Dedifferentiated amniotic fluid mesenchymal stem cell (primary cell): ENCODE data around the gene AUH.
A peak's percentile ranks its signal among the peaks of the same experiment; 100 is the strongest.

Experiments used
- DNase-seq: peaks from one replicate; pipeline ENCODE4 v3.0.0-alpha.2; 2016; ENCODE audit errors: extremely low spot score

The AUH gene

GRCh38 chr9:91338681-91339080 is 23.0 kb downstream of the AUH start:
- no peak for DNase-seq

- DNase-seq, result no peak
Measured at GRCh38 chr9:91336786-91337185, 24.9 kb downstream of the AUH start.

- DNase-seq, result no peak
Measured at GRCh38 chr9:91334053-91334452, 27.7 kb downstream of the AUH start.

GRCh38 chr9:91333551-91333950 is 28.2 kb downstream of the AUH start:
- no peak for DNase-seq

- DNase-seq, result no peak
Measured at GRCh38 chr9:91332546-91333231, 29.0 kb downstream of the AUH start.

GRCh38 chr9:91331849-91332248 is 29.9 kb downstream of the AUH start:
- no peak for DNase-seq

- DNase-seq, result no peak
Measured at GRCh38 chr9:91328186-91328585, 33.5 kb downstream of the AUH start.

- DNase-seq, result no peak
Measured at GRCh38 chr9:91321691-91322090, 40.0 kb downstream of the AUH start.

GRCh38 chr9:91320299-91320698 is 41.4 kb downstream of the AUH start:
- no peak for DNase-seq

- DNase-seq, result no peak
Measured at GRCh38 chr9:91316093-91316492, 45.6 kb downstream of the AUH start.

GRCh38 chr9:91315191-91315590 is 46.5 kb downstream of the AUH start:
- no peak for DNase-seq

GRCh38 chr9:91312717-91313325 is 48.9 kb downstream of the AUH start:
- no peak for DNase-seq

- no peak for DNase-seq
Measured at GRCh38 chr9:91310037-91310436, 51.7 kb downstream of the AUH start.

- DNase-seq, result no peak
Measured at GRCh38 chr9:91308191-91308590, 53.5 kb downstream of the AUH start.

GRCh38 chr9:91307279-91307678 is 54.4 kb downstream of the AUH start:
- DNase-seq, result no peak

- DNase-seq, result no peak
Measured at GRCh38 chr9:91306296-91306630, 55.5 kb downstream of the AUH start.

GRCh38 chr9:91305596-91306295 is 56.0 kb downstream of the AUH start:
- DNase-seq, result no peak

- DNase-seq, result no peak
Measured at GRCh38 chr9:91303741-91304415, 57.8 kb downstream of the AUH start.

GRCh38 chr9:91302831-91303230 is 58.9 kb downstream of the AUH start:
- peak; percentile 47 for DNase-seq

GRCh38 chr9:91301161-91301560 is 60.6 kb downstream of the AUH start:
- DNase-seq, result no peak

- no peak for DNase-seq
Measured at GRCh38 chr9:91298311-91298710, 63.4 kb downstream of the AUH start.

GRCh38 chr9:91297306-91297705 is 64.4 kb downstream of the AUH start:
- no peak for DNase-seq

GRCh38 chr9:91296354-91296753 is 65.4 kb downstream of the AUH start:
- DNase-seq, result no peak
